Coronary artery (tissue), 2 donors: Measurements from ENCODE around the gene RBM15B.

ENCODE experiments used
- DNase-seq: peaks from one replicate; pipeline ENCODE4 v3.0.0-alpha.2; 2017; ENCODE audit warnings: low spot score
- H3K27ac ChIP-seq, 2 donors: fragments of 200-600 bp; sonication (generic); one replicate each; pipeline ENCODE4 v1.5.1; 2016 to 2019
- H3K4me3 ChIP-seq: fragments of 200-600 bp; sonication (generic); 2 replicates; pipeline ENCODE4 v1.5.1; 2016; ENCODE audit warnings: mild to moderate bottlenecking, moderate library complexity
- CTCF ChIP-seq: fragments of 200-600 bp; sonication (generic); IDR thresholded peaks from one replicate; pipeline ENCODE4 v1.5.1; 2019; ENCODE audit warnings: antibody characterized with exemption

RBM15B gene

GRCh38 chr3:51434110-51434509 lies 43.0 kb downstream of the RBM15B start:
- Histone ChIP-seq H3K27ac (no peak overlapping the region), H3K4me3 (no peak overlapping the region)
- TF ChIP-seq CTCF = no peak
- no peak for DNase-seq

- DNase-seq = no peak
- H3K27ac ChIP-seq = no peak overlapping the region
- TF ChIP-seq CTCF = peak; percentile 34
- H3K4me3 ChIP-seq = no peak overlapping the region
Observed at GRCh38 chr3:51434746-51435327, 43.8 kb downstream of the RBM15B start.

GRCh38 chr3:51436998-51437639 lies 46.0 kb downstream of the RBM15B start:
- no peak for TF ChIP-seq CTCF
- Histone ChIP-seq H3K27ac (no peak overlapping the region), H3K4me3 (no peak overlapping the region)
- DNase-seq = no peak

- DNase-seq = no peak
- no peak for TF ChIP-seq CTCF
- no peak overlapping the region for H3K27ac ChIP-seq
- no peak overlapping the region for H3K4me3 ChIP-seq
Observed at GRCh38 chr3:51441282-51442030, 50.4 kb downstream of the RBM15B start.

GRCh38 chr3:51445544-51446280 lies 54.6 kb downstream of the RBM15B start:
- H3K27ac ChIP-seq = no peak overlapping the region

More at GRCh38 chr3:51445544-51446280, 54.6 kb downstream of the RBM15B start:
- no peak for DNase-seq
- no peak for TF ChIP-seq CTCF
- no peak overlapping the region for H3K4me3 ChIP-seq
